ENCODE results near the gene GRID2IP.

The GRID2IP gene

GRCh38 chr7:6508539-6508938 lies 42.7 kb downstream of the GRID2IP start:
- H4K91ac ChIP-seq (ENCODE audit: low read length): no peak overlapping the region
- H2AFZ ChIP-seq (ENCODE audit: low read depth, low read length): no peak overlapping the region
- H2BK120ac ChIP-seq (ENCODE audit: low read depth, low read length): no peak overlapping the region
- no peak overlapping the region for H3K14ac ChIP-seq (ENCODE audit: low read length in 2 of 2)
- H3K4me3 ChIP-seq (ENCODE audit: insufficient read depth in 1 of 2, low read depth in 1 of 2, low read length in 2 of 2): no peak overlapping the region
- H4K8ac ChIP-seq (ENCODE audit: low read length): no peak overlapping the region
- no peak overlapping the region for H3K27ac ChIP-seq (ENCODE audit: low read length, poor library complexity, severe bottlenecking)
- peaks cover 24 to 45% of the 10 kb centered on the region in 2 experiments for H3K27me3 ChIP-seq (ENCODE audit: control insufficient read depth in 1 of 2, insufficient read depth in 1 of 2, low read length in 2 of 2)
- H2BK12ac ChIP-seq (ENCODE audit: low read length in 2 of 2): no peak overlapping the region
- H3K9ac ChIP-seq (ENCODE audit: low read length): no peak overlapping the region
- no peak overlapping the region for H2BK5ac ChIP-seq (ENCODE audit: low read depth, low read length, poor library complexity, severe bottlenecking)
- peaks cover 9% of the 10 kb centered on the region for H3K4me1 ChIP-seq (ENCODE audit: control insufficient read depth, insufficient read depth, low read depth, low read length)
- H2AK5ac ChIP-seq (ENCODE audit: low read length, severe bottlenecking): no peak overlapping the region
- no peak overlapping the region for H2BK15ac ChIP-seq (ENCODE audit: low read depth, poor library complexity, severe bottlenecking)
- peaks cover 0 to under 1% of the 10 kb centered on the region in 2 experiments for H3K36me3 ChIP-seq (ENCODE audit: control insufficient read depth in 1 of 2, insufficient read depth in 2 of 2, low read depth in 1 of 2, low read length in 2 of 2)
- no peak overlapping the region for H3K4me2 ChIP-seq (ENCODE audit: low read length, poor library complexity, severe bottlenecking)
- DNase-seq: no peak
- H3K9me3 ChIP-seq (ENCODE audit: control insufficient read depth, low read length): no peaks in the 10 kb centered on the region
- no peak overlapping the region for H3K23ac ChIP-seq (ENCODE audit: low read length in 2 of 2)
- WGBS: 97% methylated on average over 6 of the region's 6 CpGs
- no peak overlapping the region for H3K4ac ChIP-seq (ENCODE audit: low read depth in 1 of 2, low read length in 2 of 2)
- H3K79me1 ChIP-seq (replicated peaks; ENCODE audit: low read length, poor library complexity, severe bottlenecking): no peaks in the 10 kb centered on the region
- no peak overlapping the region for H3K18ac ChIP-seq (ENCODE audit: low read depth in 1 of 2, low read length in 2 of 2)

- Histone ChIP-seq H3K18ac (ENCODE audit: low read depth in 1 of 2, low read length in 2 of 2) (no peak overlapping the region), H3K4me1 (ENCODE audit: control insufficient read depth, insufficient read depth, low read depth, low read length) (peaks cover 13% of the 10 kb centered on the region), H2BK120ac (ENCODE audit: low read depth, low read length) (no peak overlapping the region), H2BK15ac (ENCODE audit: low read depth, poor library complexity, severe bottlenecking) (no peak overlapping the region), H3K27ac (ENCODE audit: low read length, poor library complexity, severe bottlenecking) (no peak overlapping the region), H3K4me3 (ENCODE audit: insufficient read depth in 1 of 2, low read depth in 1 of 2, low read length in 2 of 2) (no peak overlapping the region), H2AK5ac (ENCODE audit: low read length, severe bottlenecking) (no peak overlapping the region), H3K4me2 (ENCODE audit: low read length, poor library complexity, severe bottlenecking) (no peak overlapping the region), H3K4ac (ENCODE audit: low read depth in 1 of 2, low read length in 2 of 2) (no peak overlapping the region), H3K23ac (ENCODE audit: low read length in 2 of 2) (no peak overlapping the region), H3K79me1 (replicated peaks; ENCODE audit: low read length, poor library complexity, severe bottlenecking) (no peaks in the 10 kb centered on the region), H2BK12ac (ENCODE audit: low read length in 2 of 2) (no peak overlapping the region), H3K9ac (ENCODE audit: low read length) (no peak overlapping the region), H3K36me3 (ENCODE audit: control insufficient read depth in 1 of 2, insufficient read depth in 2 of 2, low read depth in 1 of 2, low read length in 2 of 2) (peaks cover 0 to 4% of the 10 kb centered on the region in 2 experiments), H2AFZ (ENCODE audit: low read depth, low read length) (no peak overlapping the region), H3K27me3 (ENCODE audit: control insufficient read depth in 1 of 2, insufficient read depth in 1 of 2, low read length in 2 of 2) (peaks cover 26 to 49% of the 10 kb centered on the region in 2 experiments), H4K8ac (ENCODE audit: low read length) (no peak overlapping the region), H3K9me3 (ENCODE audit: control insufficient read depth, low read length) (no peaks in the 10 kb centered on the region), H4K91ac (ENCODE audit: low read length) (no peak overlapping the region), H3K14ac (ENCODE audit: low read length in 2 of 2) (no peak overlapping the region), H2BK5ac (ENCODE audit: low read depth, low read length, poor library complexity, severe bottlenecking) (no peak overlapping the region)
- WGBS: 92% methylated on average over 15 of the region's 16 CpGs
- DNase-seq: no peak
Measured at GRCh38 chr7:6507906-6508305, 43.4 kb downstream of the GRID2IP start.

- Histone ChIP-seq H3K18ac (ENCODE audit: low read depth in 1 of 2, low read length in 2 of 2) (no peak overlapping the region), H3K9me3 (ENCODE audit: control insufficient read depth, low read length) (no peaks in the 10 kb centered on the region), H2BK5ac (ENCODE audit: low read depth, low read length, poor library complexity, severe bottlenecking) (no peak overlapping the region), H2BK15ac (ENCODE audit: low read depth, poor library complexity, severe bottlenecking) (no peak overlapping the region), H3K36me3 (ENCODE audit: control insufficient read depth in 1 of 2, insufficient read depth in 2 of 2, low read depth in 1 of 2, low read length in 2 of 2) (peaks cover 0 to 4% of the 10 kb centered on the region in 2 experiments), H3K79me1 (replicated peaks; ENCODE audit: low read length, poor library complexity, severe bottlenecking) (no peaks in the 10 kb centered on the region), H3K4me1 (ENCODE audit: control insufficient read depth, insufficient read depth, low read depth, low read length) (peaks cover 13% of the 10 kb centered on the region), H3K14ac (ENCODE audit: low read length in 2 of 2) (no peak overlapping the region), H2AFZ (ENCODE audit: low read depth, low read length) (no peak overlapping the region), H2BK12ac (ENCODE audit: low read length in 2 of 2) (no peak overlapping the region), H3K27ac (ENCODE audit: low read length, poor library complexity, severe bottlenecking) (no peak overlapping the region), H4K8ac (ENCODE audit: low read length) (no peak overlapping the region), H3K4me3 (ENCODE audit: insufficient read depth in 1 of 2, low read depth in 1 of 2, low read length in 2 of 2) (no peak overlapping the region), H3K4ac (ENCODE audit: low read depth in 1 of 2, low read length in 2 of 2) (no peak overlapping the region), H3K27me3 (ENCODE audit: control insufficient read depth in 1 of 2, insufficient read depth in 1 of 2, low read length in 2 of 2) (peaks cover 33 to 57% of the 10 kb centered on the region in 2 experiments), H3K23ac (ENCODE audit: low read length in 2 of 2) (no peak overlapping the region), H3K4me2 (ENCODE audit: low read length, poor library complexity, severe bottlenecking) (no peak overlapping the region), H2AK5ac (ENCODE audit: low read length, severe bottlenecking) (no peak overlapping the region), H3K9ac (ENCODE audit: low read length) (no peak overlapping the region), H2BK120ac (ENCODE audit: low read depth, low read length) (no peak overlapping the region), H4K91ac (ENCODE audit: low read length) (no peak overlapping the region)
- DNase-seq: no peak
- WGBS: 88% methylated on average over 20 of the region's 20 CpGs
Measured at GRCh38 chr7:6505685-6506559, 45.3 kb downstream of the GRID2IP start.

GRCh38 chr7:6504996-6505395 lies 46.3 kb downstream of the GRID2IP start:
- H3K4me1 ChIP-seq (ENCODE audit: control insufficient read depth, insufficient read depth, low read depth, low read length): peaks cover 13% of the 10 kb centered on the region
- no peak overlapping the region for H3K18ac ChIP-seq (ENCODE audit: low read depth in 1 of 2, low read length in 2 of 2)
- H2BK15ac ChIP-seq (ENCODE audit: low read depth, poor library complexity, severe bottlenecking): no peak overlapping the region
- H3K9me3 ChIP-seq (ENCODE audit: control insufficient read depth, low read length): no peaks in the 10 kb centered on the region
- 47% methylated on average over 9 of the region's 9 CpGs for WGBS
- H3K36me3 ChIP-seq (ENCODE audit: control insufficient read depth in 1 of 2, insufficient read depth in 2 of 2, low read depth in 1 of 2, low read length in 2 of 2): peaks cover 0 to 4% of the 10 kb centered on the region in 2 experiments
- no peaks in the 10 kb centered on the region for H3K79me1 ChIP-seq (replicated peaks; ENCODE audit: low read length, poor library complexity, severe bottlenecking)
- H2BK12ac ChIP-seq (ENCODE audit: low read length in 2 of 2): no peak overlapping the region
- no peak overlapping the region for H2BK120ac ChIP-seq (ENCODE audit: low read depth, low read length)
- no peak overlapping the region for H3K4me2 ChIP-seq (ENCODE audit: low read length, poor library complexity, severe bottlenecking)
- H2AK5ac ChIP-seq (ENCODE audit: low read length, severe bottlenecking): no peak overlapping the region
- H3K27me3 ChIP-seq (ENCODE audit: control insufficient read depth in 1 of 2, insufficient read depth in 1 of 2, low read length in 2 of 2): peaks cover 33 to 57% of the 10 kb centered on the region in 2 experiments
- H2BK5ac ChIP-seq (ENCODE audit: low read depth, low read length, poor library complexity, severe bottlenecking): no peak overlapping the region
- no peak overlapping the region for H3K14ac ChIP-seq (ENCODE audit: low read length in 2 of 2)
- H3K9ac ChIP-seq (ENCODE audit: low read length): no peak overlapping the region
- no peak overlapping the region for H2AFZ ChIP-seq (ENCODE audit: low read depth, low read length)
- no peak overlapping the region for H3K23ac ChIP-seq (ENCODE audit: low read length in 2 of 2)
- no peak for DNase-seq
- no peak overlapping the region for H3K4ac ChIP-seq (ENCODE audit: low read depth in 1 of 2, low read length in 2 of 2)
- H3K27ac ChIP-seq (ENCODE audit: low read length, poor library complexity, severe bottlenecking): no peak overlapping the region
- no peak overlapping the region for H3K4me3 ChIP-seq (ENCODE audit: insufficient read depth in 1 of 2, low read depth in 1 of 2, low read length in 2 of 2)
- H4K8ac ChIP-seq (ENCODE audit: low read length): no peak overlapping the region
- H4K91ac ChIP-seq (ENCODE audit: low read length): no peak overlapping the region

Measured in mesenchymal stem cell (in vitro differentiated cells and primary cell).